ENCODE data around the gene CALHM2. TPM values are rescaled to one million over a fixed set of nuclear protein-coding genes. Genes with fewer than 3 reads are reported as not detected.

The CALHM2 gene
- total RNA-seq, 3 donors from 2014 or later: 38.9 to 98.3 (median 58.3) TPM

- Histone ChIP-seq H3K36me3 (no peaks in the 10 kb centered on the region), H3K9me3 (no peaks in the 10 kb centered on the region), H3K4me3 (no peak overlapping the region), H3K27ac (peak overlapping the region; percentile 83 to 94), H3K4me1 (peaks cover 11 to 13% of the 10 kb centered on the region in 2 donors), H3K27me3 (no peaks in the 10 kb centered on the region)
- intact Hi-C loops (cut with DNase I; ENCODE audit: low total_unique reads): no loop called here
- DNase-seq (ENCODE audit: low spot score in 2 of 2): no peak
- TF ChIP-seq, protein P1, sequence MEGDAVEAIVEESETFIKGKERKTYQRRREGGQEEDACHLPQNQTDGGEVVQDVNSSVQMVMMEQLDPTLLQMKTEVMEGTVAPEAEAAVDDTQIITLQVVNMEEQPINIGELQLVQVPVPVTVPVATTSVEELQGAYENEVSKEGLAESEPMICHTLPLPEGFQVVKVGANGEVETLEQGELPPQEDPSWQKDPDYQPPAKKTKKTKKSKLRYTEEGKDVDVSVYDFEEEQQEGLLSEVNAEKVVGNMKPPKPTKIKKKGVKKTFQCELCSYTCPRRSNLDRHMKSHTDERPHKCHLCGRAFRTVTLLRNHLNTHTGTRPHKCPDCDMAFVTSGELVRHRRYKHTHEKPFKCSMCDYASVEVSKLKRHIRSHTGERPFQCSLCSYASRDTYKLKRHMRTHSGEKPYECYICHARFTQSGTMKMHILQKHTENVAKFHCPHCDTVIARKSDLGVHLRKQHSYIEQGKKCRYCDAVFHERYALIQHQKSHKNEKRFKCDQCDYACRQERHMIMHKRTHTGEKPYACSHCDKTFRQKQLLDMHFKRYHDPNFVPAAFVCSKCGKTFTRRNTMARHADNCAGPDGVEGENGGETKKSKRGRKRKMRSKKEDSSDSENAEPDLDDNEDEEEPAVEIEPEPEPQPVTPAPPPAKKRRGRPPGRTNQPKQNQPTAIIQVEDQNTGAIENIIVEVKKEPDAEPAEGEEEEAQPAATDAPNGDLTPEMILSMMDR (IDR thresholded peaks at IDR 0.05): no peak
- TF ChIP-seq POLR2A (IDR thresholded peaks at IDR 0.05): no peak
- TF ChIP-seq POLR2AphosphoS5 (IDR thresholded peaks at IDR 0.05): no peak
Observed at GRCh38 chr10:103444478-103444877, 7.7 kb downstream of the CALHM2 start.

- Histone ChIP-seq H3K4me1 (peaks cover 6 to 10% of the 10 kb centered on the region in 2 donors), H3K36me3 (no peaks in the 10 kb centered on the region), H3K9me3 (no peaks in the 10 kb centered on the region), H3K27me3 (no peaks in the 10 kb centered on the region), H3K27ac (peak overlapping the region in 1 of 2 donors; percentile 57), H3K4me3 (no peak overlapping the region)
- no peak for DNase-seq (ENCODE audit: low spot score in 2 of 2)
- intact Hi-C loops (cut with DNase I; ENCODE audit: low total_unique reads): no loop called here
- TF ChIP-seq, protein P1 (IDR thresholded peaks at IDR 0.05): no peak
- no peak for TF ChIP-seq POLR2A (IDR thresholded peaks at IDR 0.05)
- TF ChIP-seq POLR2AphosphoS5 (IDR thresholded peaks at IDR 0.05): no peak
Observed at GRCh38 chr10:103443475-103444185, 8.5 kb downstream of the CALHM2 start.

GRCh38 chr10:103442031-103442461, 10.1 kb downstream of the CALHM2 start:
- Histone ChIP-seq H3K4me3 (no peak overlapping the region), H3K9me3 (no peaks in the 10 kb centered on the region), H3K27ac (peak overlapping the region; percentile 33 to 57), H3K36me3 (no peaks in the 10 kb centered on the region), H3K27me3 (no peaks in the 10 kb centered on the region), H3K4me1 (peaks cover 6 to 9% of the 10 kb centered on the region in 2 donors)
- no peak for DNase-seq (ENCODE audit: low spot score in 2 of 2)
- intact Hi-C loops (cut with DNase I; ENCODE audit: low total_unique reads): no loop called here
- no peak for TF ChIP-seq POLR2A (IDR thresholded peaks at IDR 0.05)
- TF ChIP-seq, protein P1 (IDR thresholded peaks at IDR 0.05): no peak
- TF ChIP-seq POLR2AphosphoS5 (IDR thresholded peaks at IDR 0.05): no peak

DNA sequence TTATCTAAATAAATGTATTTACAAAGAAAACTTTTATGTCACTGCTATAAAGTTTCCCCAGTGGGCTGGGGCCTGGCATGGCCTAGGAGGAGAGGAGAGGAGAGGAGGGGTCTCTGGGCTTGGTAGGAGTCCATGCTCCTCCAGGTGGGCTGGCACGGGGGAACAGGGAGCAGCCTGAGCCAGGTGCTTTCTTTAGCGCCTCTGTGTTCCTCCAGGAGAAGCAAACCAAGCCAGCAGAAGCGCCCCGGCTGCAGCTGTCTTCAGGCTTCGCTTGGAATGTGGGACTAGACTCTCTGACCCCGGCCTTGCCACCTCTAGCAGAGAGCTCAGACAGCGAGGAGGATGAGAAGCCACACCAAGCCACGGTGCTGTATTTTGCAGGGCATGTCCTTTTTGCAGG, 10.6 kb downstream of the CALHM2 start:
- H3K27me3 ChIP-seq: no peaks in the 10 kb centered on the region
- H3K4me1 ChIP-seq: peaks cover 3 to 4% of the 10 kb centered on the region in 2 donors
- H3K27ac ChIP-seq: peak overlapping the region in 1 of 2 donors; percentile 57
- no peaks in the 10 kb centered on the region for H3K9me3 ChIP-seq
- no peaks in the 10 kb centered on the region for H3K36me3 ChIP-seq
- H3K4me3 ChIP-seq: no peak overlapping the region
- DNase-seq (ENCODE audit: low spot score in 2 of 2): no peak
- TF ChIP-seq, protein P1 (IDR thresholded peaks at IDR 0.05): no peak
- TF ChIP-seq POLR2AphosphoS5 (IDR thresholded peaks at IDR 0.05) (no peak), POLR2A (IDR thresholded peaks at IDR 0.05) (no peak)
- intact Hi-C loops (cut with DNase I; ENCODE audit: low total_unique reads): no loop called here

GRCh38 chr10:103441206-103441605, 11.0 kb downstream of the CALHM2 start:
- Histone ChIP-seq H3K4me3 (no peak overlapping the region), H3K36me3 (no peaks in the 10 kb centered on the region), H3K27me3 (no peaks in the 10 kb centered on the region), H3K9me3 (no peaks in the 10 kb centered on the region), H3K27ac (no peak overlapping the region), H3K4me1 (peaks cover 0 to 3% of the 10 kb centered on the region in 2 donors)
- TF ChIP-seq POLR2A (IDR thresholded peaks at IDR 0.05) (no peak), POLR2AphosphoS5 (IDR thresholded peaks at IDR 0.05) (no peak)
- TF ChIP-seq, protein P1 (IDR thresholded peaks at IDR 0.05): no peak
- DNase-seq (ENCODE audit: low spot score in 2 of 2): no peak
- intact Hi-C loops (cut with DNase I; ENCODE audit: low total_unique reads): no loop called here

Measured in breast epithelium (tissue), 4 donors.